Stimulated activated effector memory CD8-positive, alpha-beta T cell treated with anti-CD3 and anti-CD28 coated beads, Interleukin-12 subunit alpha, Interleukin-12 subunit beta, amount 100 ng/mL, for 72 hours (primary cell): Measurements from ENCODE around the gene DPY30.
"Not testable (repeated sequence)": the region's sequence is repeated elsewhere in the genome, so short reads cannot be mapped to it uniquely, and the experiment has no call there.

Experiments
- ATAC-seq: fragments of 150-1000 bp; cut with Tn5 transposase; 2 replicates; pipeline ENCODE4 v1.10.0; 2021
- DNase-seq, 2 donors: peaks; one replicate each; pipeline ENCODE4 v3.0.0; 2021 to 2022; ENCODE audit warnings: low spot score in 2 of 2
- H3K27ac Mint-ChIP-seq: one replicate; pipeline ENCODE4 v1.8.0; 2022; ENCODE audit warnings: mild to moderate bottlenecking, mixed read lengths
- H3K36me3 Mint-ChIP-seq: one replicate; pipeline ENCODE4 v1.8.0; 2022; ENCODE audit warnings: mild to moderate bottlenecking, mixed read lengths
- H3K4me1 Mint-ChIP-seq: one replicate; pipeline ENCODE4 v1.8.0; 2022; ENCODE audit warnings: mixed read lengths
- H3K4me3 Mint-ChIP-seq: one replicate; pipeline ENCODE4 v1.8.0; 2022; ENCODE audit warnings: mild to moderate bottlenecking, mixed read lengths
- H3K9me3 Mint-ChIP-seq: one replicate; pipeline ENCODE4 v1.8.0; 2022; ENCODE audit warnings: mixed read lengths

Gene DPY30

GRCh38 chr2:32039447-32040219, at the start of gene DPY30:
DPY30 (minus strand) TSS chr2:32039805; CDS start chr2:32039456, 349 bp downstream.
- peak; percentile 97 for ATAC-seq
- Mint-ChIP-seq H3K9me3 (no peaks in the 10 kb centered on the region), H3K36me3 (peaks cover 32% of the 10 kb centered on the region), H3K4me3 (peak within 1 kb of the TSS; percentile 80), H3K27ac (peak within 1 kb of the TSS; percentile 91), H3K4me1 (peaks cover 5% of the 10 kb centered on the region)
- DNase-seq: peak; percentile 87 to 94

- peaks cover 22% of the 10 kb centered on the region for H3K4me1 Mint-ChIP-seq
- no peak overlapping the region for H3K4me3 Mint-ChIP-seq
Measured at GRCh38 chr2:32074134-32074506, 34.5 kb upstream of the DPY30 start.

GRCh38 chr2:32067549-32067948, 27.9 kb upstream of the DPY30 start:
- DNase-seq: no peak
- peaks cover 38% of the 10 kb centered on the region for H3K36me3 Mint-ChIP-seq
- no peak overlapping the region for H3K27ac Mint-ChIP-seq
- peaks cover 27% of the 10 kb centered on the region for H3K4me1 Mint-ChIP-seq
- H3K4me3 Mint-ChIP-seq: no peak overlapping the region
- H3K9me3 Mint-ChIP-seq: no peaks in the 10 kb centered on the region
- ATAC-seq: no peak

More at GRCh38 chr2:32074134-32074506, 34.5 kb upstream of the DPY30 start:
- ATAC-seq (no peak), DNase-seq (no peak)
- H3K36me3 Mint-ChIP-seq: peaks cover 41% of the 10 kb centered on the region
- H3K9me3 Mint-ChIP-seq: no peaks in the 10 kb centered on the region
- H3K27ac Mint-ChIP-seq: no peak overlapping the region

GRCh38 chr2:32064713-32065112, 25.1 kb upstream of the DPY30 start:
- ATAC-seq: no peak
- H3K9me3 Mint-ChIP-seq: no peaks in the 10 kb centered on the region

GRCh38 chr2:32064021-32064601, 24.5 kb upstream of the DPY30 start:
- H3K27ac Mint-ChIP-seq: peak overlapping the region; percentile 95
- peaks cover 22% of the 10 kb centered on the region for H3K36me3 Mint-ChIP-seq
- H3K4me3 Mint-ChIP-seq: peak overlapping the region; percentile 96
- ATAC-seq (peak; percentile 43), DNase-seq (peak in 1 of 2 donors; percentile 67)
- H3K4me1 Mint-ChIP-seq: peaks cover 21% of the 10 kb centered on the region
- H3K9me3 Mint-ChIP-seq: no peaks in the 10 kb centered on the region

More at GRCh38 chr2:32064713-32065112, 25.1 kb upstream of the DPY30 start:
- H3K4me3 Mint-ChIP-seq: peak overlapping the region; percentile 96
- DNase-seq: no peak
- peak overlapping the region; percentile 95 for H3K27ac Mint-ChIP-seq
- H3K36me3 Mint-ChIP-seq: peaks cover 28% of the 10 kb centered on the region
- H3K4me1 Mint-ChIP-seq: peaks cover 21% of the 10 kb centered on the region

- Mint-ChIP-seq H3K9me3 (no peaks in the 10 kb centered on the region), H3K4me1 (peaks cover 21% of the 10 kb centered on the region), H3K36me3 (peaks cover 20% of the 10 kb centered on the region), H3K4me3 (peak within 1 kb of the TSS; percentile 96), H3K27ac (peak within 1 kb of the TSS; percentile 95)
- DNase-seq (peak; percentile 93 to 97), ATAC-seq (peak; percentile 98)
Measured at GRCh38 chr2:32063310-32064020, 23.9 kb upstream of the DPY30 start, which contains the start of gene SPAST. SPAST (plus strand) TSS chr2:32063556; CDS start chr2:32063832, 276 bp downstream.

- ATAC-seq: no peak
- no peak for DNase-seq
- H3K36me3 Mint-ChIP-seq: peaks cover 15% of the 10 kb centered on the region
- peak overlapping the region; percentile 96 for H3K4me3 Mint-ChIP-seq
- no peak overlapping the region for H3K27ac Mint-ChIP-seq
- H3K4me1 Mint-ChIP-seq: peaks cover 21% of the 10 kb centered on the region
- no peaks in the 10 kb centered on the region for H3K9me3 Mint-ChIP-seq
Measured at GRCh38 chr2:32061973-32062861, 22.6 kb upstream of the DPY30 start.

GRCh38 chr2:32061430-32061829, 21.8 kb upstream of the DPY30 start:
- ATAC-seq (no peak), DNase-seq (no peak)
- Mint-ChIP-seq H3K27ac (no peak overlapping the region), H3K9me3 (no peaks in the 10 kb centered on the region), H3K4me1 (peaks cover 21% of the 10 kb centered on the region), H3K36me3 (peaks cover 7% of the 10 kb centered on the region), H3K4me3 (peak overlapping the region; percentile 96)

- no peaks in the 10 kb centered on the region for H3K36me3 Mint-ChIP-seq
- no peak for ATAC-seq
Measured at GRCh38 chr2:32060266-32060665, 20.7 kb upstream of the DPY30 start.

GRCh38 chr2:32058130-32058529, 18.5 kb upstream of the DPY30 start:
- DNase-seq (no peak), ATAC-seq (no peak)
- no peak overlapping the region for H3K27ac Mint-ChIP-seq
- no peak overlapping the region for H3K4me3 Mint-ChIP-seq
- H3K9me3 Mint-ChIP-seq: no peaks in the 10 kb centered on the region
- no peaks in the 10 kb centered on the region for H3K36me3 Mint-ChIP-seq
- peaks cover 9% of the 10 kb centered on the region for H3K4me1 Mint-ChIP-seq

More at GRCh38 chr2:32060266-32060665, 20.7 kb upstream of the DPY30 start:
- Mint-ChIP-seq H3K9me3 (no peaks in the 10 kb centered on the region), H3K4me1 (peaks cover 12% of the 10 kb centered on the region), H3K4me3 (no peak overlapping the region), H3K27ac (no peak overlapping the region)
- no peak for DNase-seq

GRCh38 chr2:32054583-32054982, 15.0 kb upstream of the DPY30 start:
- not testable (repeated sequence) for H3K4me1 Mint-ChIP-seq, H3K4me3 Mint-ChIP-seq, H3K27ac Mint-ChIP-seq, H3K9me3 Mint-ChIP-seq, ATAC-seq, DNase-seq, H3K36me3 Mint-ChIP-seq

GRCh38 chr2:32051836-32052439, 12.3 kb upstream of the DPY30 start:
- no peak for ATAC-seq
- DNase-seq: no peak
- Mint-ChIP-seq H3K27ac (no peak overlapping the region), H3K4me1 (no peaks in the 10 kb centered on the region), H3K9me3 (no peaks in the 10 kb centered on the region), H3K36me3 (no peaks in the 10 kb centered on the region), H3K4me3 (no peak overlapping the region)

GRCh38 chr2:32043561-32043960, 4.0 kb upstream of the DPY30 start:
- peaks cover 6% of the 10 kb centered on the region for H3K36me3 Mint-ChIP-seq
- H3K4me1 Mint-ChIP-seq: peaks cover 5% of the 10 kb centered on the region
- H3K9me3 Mint-ChIP-seq: no peaks in the 10 kb centered on the region
- no peak overlapping the region for H3K27ac Mint-ChIP-seq
- H3K4me3 Mint-ChIP-seq: no peak overlapping the region
- ATAC-seq: no peak
- no peak for DNase-seq

GRCh38 chr2:32034198-32034887, 5.3 kb downstream of the DPY30 start:
- H3K36me3 Mint-ChIP-seq: peaks cover 78% of the 10 kb centered on the region
- not testable (repeated sequence) for H3K4me3 Mint-ChIP-seq
- peak overlapping the region; percentile 21 for H3K27ac Mint-ChIP-seq

More at GRCh38 chr2:32034198-32034887, 5.3 kb downstream of the DPY30 start:
- peak; percentile 39 for ATAC-seq
- not testable (repeated sequence) for DNase-seq, H3K9me3 Mint-ChIP-seq
- peaks cover 18% of the 10 kb centered on the region for H3K4me1 Mint-ChIP-seq
